A673 (cell line): Measurements from ENCODE around the gene LANCL2. TPM values are rescaled to one million over a fixed set of nuclear protein-coding genes. Genes with fewer than 3 reads are reported as not detected.

Experiments used
- BruUV-seq: library from RNA; stranded (reverse); fragments of 400-500 nt; replicated peaks from 2 replicates; lab custom pipeline; 2021; lab: Mats Ljungman, UMichigan
- CTCF ChIA-PET: fragments of 300-600 bp; sonication (Branson Sonifier 250); formaldehyde crosslinking; loops from one replicate; lab custom pipeline; 2022; ENCODE audit warnings: antibody characterized with exemption; lab: Charles Lee
- POLR2A ChIA-PET: fragments of 300-600 bp; sonication (Branson Sonifier 250); formaldehyde crosslinking; loops from one replicate; lab custom pipeline; 2022; ENCODE audit warnings: antibody characterized with exemption; ENCODE audit not compliant: low non-redundant PET; lab: Charles Lee
- DNase-seq: peaks from one replicate; pipeline ENCODE4 v3.0.0-alpha.2; 2015; ENCODE audit warnings: low spot score
- H3K27ac ChIP-seq: fragments of 200-600 bp; sonication (generic); 2 replicates; pipeline ENCODE4 v1.5.1; 2016; ENCODE audit warnings: mixed run types, low read depth, mild to moderate bottlenecking, mixed read lengths, antibody characterized with exemption, low read length; ENCODE audit not compliant: poor library complexity, severe bottlenecking
- H3K27me3 ChIP-seq: fragments of 200-600 bp; sonication (generic); replicated peaks from 2 replicates; pipeline ENCODE4 v1.6.1; 2017; ENCODE audit warnings: mixed run types, low read depth, mild to moderate bottlenecking, mixed read lengths, antibody characterized with exemption, low read length; ENCODE audit not compliant: insufficient read depth, poor library complexity
- H3K36me3 ChIP-seq: fragments of 200-600 bp; sonication (generic); 2 replicates; pipeline ENCODE4 v1.6.1; 2016; ENCODE audit warnings: mixed run types, mild to moderate bottlenecking, mixed read lengths, antibody characterized with exemption, low read length; ENCODE audit not compliant: insufficient read depth, poor library complexity, severe bottlenecking
- H3K4me1 ChIP-seq: fragments of 200-600 bp; sonication (generic); 2 replicates; pipeline ENCODE4 v1.6.1; 2017; ENCODE audit warnings: mixed run types, mild to moderate bottlenecking, mixed read lengths, antibody characterized with exemption, low read length; ENCODE audit not compliant: insufficient read depth, poor library complexity, severe bottlenecking
- H3K4me3 ChIP-seq: fragments of 200-600 bp; sonication (generic); 2 replicates; pipeline ENCODE4 v1.5.1; 2016; ENCODE audit warnings: low read depth, mixed run types, mild to moderate bottlenecking, mixed read lengths, low read length; ENCODE audit not compliant: poor library complexity, severe bottlenecking
- H3K9me3 ChIP-seq: fragments of 200-600 bp; sonication (generic); 2 replicates; pipeline ENCODE4 v1.6.1; 2016; ENCODE audit warnings: mixed run types, low read depth, mild to moderate bottlenecking, mixed read lengths, antibody characterized with exemption, low read length; ENCODE audit not compliant: poor library complexity, severe bottlenecking
- CTCF ChIP-seq: fragments of 300-800, 200-600 bp; sonication (generic); conservative IDR thresholded peaks from 2 replicates; pipeline ENCODE4 v1.5.1; 2017; ENCODE audit warnings: low read depth, mild to moderate bottlenecking, antibody characterized with exemption, low read length, moderate library complexity, mixed read lengths
- EZH2 ChIP-seq: fragments of 200-600 bp; sonication (generic); IDR thresholded peaks from 2 replicates; pipeline ENCODE4 v1.6.1; 2017; ENCODE audit warnings: borderline replicate concordance, low read depth, mild to moderate bottlenecking, mixed read lengths, antibody characterized with exemption, low read length; ENCODE audit not compliant: poor library complexity, severe bottlenecking
- intact Hi-C: fragments of 100-400 bp; cut with micrococcal nuclease; formaldehyde crosslinking; loops from one replicate; pipeline ENCODE4 v1.10.0; 2022; ENCODE audit not compliant: unreplicated experiment
- total RNA-seq: library from RNA; stranded (reverse); gene quantifications from 2 replicates; pipeline ENCODE4 v1.2.3, GENCODE V29; 2021

The LANCL2 gene
- total RNA-seq, 1 experiment from 2014 or later, result 21.3 TPM

- no peak overlapping the region for H3K27ac ChIP-seq
- no peaks in the 10 kb centered on the region for H3K36me3 ChIP-seq
- TF ChIP-seq EZH2 (no peak), CTCF (no peak)
- ChIA-PET CTCF (no interaction called here), POLR2A (interaction anchor here (0.8 kb wide), 1 partner anchor 139 kb away, joined by 3 read pairs; no protein-coding TSS in a partner anchor)
- DNase-seq, result no peak
- H3K27me3 ChIP-seq, result no peaks in the 10 kb centered on the region
- no peaks in the 10 kb centered on the region for H3K9me3 ChIP-seq
- no peaks in the 10 kb centered on the region for H3K4me1 ChIP-seq
- intact Hi-C loops, result no loop called here
- H3K4me3 ChIP-seq, result no peak overlapping the region
- BruUV-seq, result no TSS peak
Measured at GRCh38 chr7:55427800-55428199, 62.7 kb downstream of the LANCL2 start.

- ChIA-PET POLR2A (no interaction called here), CTCF (no interaction called here)
- Histone ChIP-seq H3K27me3 (no peaks in the 10 kb centered on the region), H3K4me3 (no peak overlapping the region), H3K4me1 (no peaks in the 10 kb centered on the region), H3K9me3 (no peaks in the 10 kb centered on the region), H3K36me3 (no peaks in the 10 kb centered on the region), H3K27ac (no peak overlapping the region)
- DNase-seq, result no peak
- TF ChIP-seq EZH2 (no peak), CTCF (no peak)
- intact Hi-C loops, result no loop called here
- no TSS peak for BruUV-seq
Measured at GRCh38 chr7:55429835-55430499, 64.8 kb downstream of the LANCL2 start.

- no TSS peak for BruUV-seq
- Histone ChIP-seq H3K27me3 (no peaks in the 10 kb centered on the region), H3K27ac (no peak overlapping the region), H3K36me3 (no peaks in the 10 kb centered on the region), H3K4me1 (no peaks in the 10 kb centered on the region), H3K4me3 (no peak overlapping the region), H3K9me3 (no peaks in the 10 kb centered on the region)
- intact Hi-C loops, result no loop called here
- ChIA-PET POLR2A (no interaction called here), CTCF (no interaction called here)
- no peak for DNase-seq
- TF ChIP-seq EZH2 (no peak), CTCF (no peak)
Measured at GRCh38 chr7:55431898-55432297, 66.8 kb downstream of the LANCL2 start.
